ENCODE measurements around the gene PCYOX1L.

The PCYOX1L gene

GRCh38 chr5:149367972-149368645 lies 10.3 kb downstream of the PCYOX1L start:
- DNase-seq (ENCODE audit: low read depth): no peak

- no peak for DNase-seq (ENCODE audit: low read depth)
Observed at GRCh38 chr5:149370878-149371277, 13.0 kb downstream of the PCYOX1L start.

GRCh38 chr5:149371296-149371962 lies 13.6 kb downstream of the PCYOX1L start:
- DNase-seq (ENCODE audit: low read depth): no peak

- no peak for DNase-seq (ENCODE audit: low read depth)
Observed at GRCh38 chr5:149372076-149372795, 14.4 kb downstream of the PCYOX1L start.

GRCh38 chr5:149372932-149373331 lies 15.1 kb downstream of the PCYOX1L start:
- no peak for DNase-seq (ENCODE audit: low read depth)

- no peak for DNase-seq (ENCODE audit: low read depth)
Observed at GRCh38 chr5:149374303-149374702, 16.5 kb downstream of the PCYOX1L start.

- no peak for DNase-seq (ENCODE audit: low read depth)
Observed at GRCh38 chr5:149374801-149375200, 17.0 kb downstream of the PCYOX1L start.

GRCh38 chr5:149375434-149375833 lies 17.6 kb downstream of the PCYOX1L start:
- DNase-seq (ENCODE audit: low read depth): no peak

- no peak for DNase-seq (ENCODE audit: low read depth)
Observed at GRCh38 chr5:149376104-149376503, 18.3 kb downstream of the PCYOX1L start.

GRCh38 chr5:149376711-149377447 lies 19.0 kb downstream of the PCYOX1L start:
- no peak for DNase-seq (ENCODE audit: low read depth)

GRCh38 chr5:149378241-149378820 lies 20.5 kb downstream of the PCYOX1L start:
- no peak for DNase-seq (ENCODE audit: low read depth)

GRCh38 chr5:149379177-149379761 lies 21.4 kb downstream of the PCYOX1L start, which contains the start of gene IL17B:
Gene IL17B (minus strand): TSS chr5:149379292. CDS start chr5:149379225, 67 bp downstream.
- no peak for DNase-seq (ENCODE audit: low read depth)

- DNase-seq (ENCODE audit: low read depth): no peak
Observed at GRCh38 chr5:149379818-149380374, 22.1 kb downstream of the PCYOX1L start.

- DNase-seq (ENCODE audit: low read depth): no peak
Observed at GRCh38 chr5:149380466-149381121, 22.7 kb downstream of the PCYOX1L start.

GRCh38 chr5:149381261-149381985 lies 23.6 kb downstream of the PCYOX1L start:
- no peak for DNase-seq (ENCODE audit: low read depth)

- peak; percentile 35 for DNase-seq (ENCODE audit: low read depth)
Observed at GRCh38 chr5:149381986-149382338, 24.1 kb downstream of the PCYOX1L start.

- DNase-seq (ENCODE audit: low read depth): no peak
Observed at GRCh38 chr5:149382517-149383220, 24.8 kb downstream of the PCYOX1L start.

GRCh38 chr5:149383399-149383798 lies 25.6 kb downstream of the PCYOX1L start:
- no peak for DNase-seq (ENCODE audit: low read depth)

GRCh38 chr5:149386166-149386565 lies 28.3 kb downstream of the PCYOX1L start:
- no peak for DNase-seq (ENCODE audit: low read depth)
